Measurements from ENCODE around the gene OR8S1. TPM values are rescaled to one million over a fixed set of nuclear protein-coding genes. Genes with fewer than 3 reads are reported as not detected.
A peak's percentile ranks its signal among the peaks of the same experiment; 100 is the strongest.

Gene OR8S1, protein sequence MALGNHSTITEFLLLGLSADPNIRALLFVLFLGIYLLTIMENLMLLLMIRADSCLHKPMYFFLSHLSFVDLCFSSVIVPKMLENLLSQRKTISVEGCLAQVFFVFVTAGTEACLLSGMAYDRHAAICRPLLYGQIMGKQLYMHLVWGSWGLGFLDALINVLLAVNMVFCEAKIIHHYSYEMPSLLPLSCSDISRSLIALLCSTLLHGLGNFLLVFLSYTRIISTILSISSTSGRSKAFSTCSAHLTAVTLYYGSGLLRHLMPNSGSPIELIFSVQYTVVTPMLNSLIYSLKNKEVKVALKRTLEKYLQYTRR
- not detected in 2 replicates for total RNA-seq

DNA sequence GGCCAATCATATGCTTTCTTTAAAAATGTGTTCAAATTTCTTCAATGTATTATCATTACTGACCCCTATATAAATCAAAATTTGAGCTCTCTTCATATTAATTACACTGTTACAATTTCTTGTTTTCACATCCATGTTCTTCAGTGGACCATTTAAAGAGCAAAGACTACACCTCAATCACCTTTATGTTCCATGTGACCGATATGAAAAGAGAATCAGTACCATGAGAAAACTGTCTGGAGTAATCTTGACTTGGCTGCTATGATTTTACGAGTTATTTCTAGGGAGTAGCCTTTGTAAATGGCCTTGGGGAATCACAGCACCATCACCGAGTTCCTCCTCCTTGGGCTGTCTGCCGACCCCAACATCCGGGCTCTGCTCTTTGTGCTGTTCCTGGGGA is at the start of gene OR8S1:
TSS of gene OR8S1 (plus strand) at position 301 of the 400 bp plus-strand sequence. CDS start at position 301, 0 bp downstream.
- no peaks in the 10 kb centered on the region for H4K20me1 ChIP-seq (ENCODE audit: insufficient read depth, low read length)
- H3K4me2 ChIP-seq (ENCODE audit: insufficient read depth, low read length), result no peak within 1 kb of the TSS
- H3K4me1 ChIP-seq (ENCODE audit: insufficient read depth, low read length), result no peaks in the 10 kb centered on the region
- TF ChIP-seq, protein P1, sequence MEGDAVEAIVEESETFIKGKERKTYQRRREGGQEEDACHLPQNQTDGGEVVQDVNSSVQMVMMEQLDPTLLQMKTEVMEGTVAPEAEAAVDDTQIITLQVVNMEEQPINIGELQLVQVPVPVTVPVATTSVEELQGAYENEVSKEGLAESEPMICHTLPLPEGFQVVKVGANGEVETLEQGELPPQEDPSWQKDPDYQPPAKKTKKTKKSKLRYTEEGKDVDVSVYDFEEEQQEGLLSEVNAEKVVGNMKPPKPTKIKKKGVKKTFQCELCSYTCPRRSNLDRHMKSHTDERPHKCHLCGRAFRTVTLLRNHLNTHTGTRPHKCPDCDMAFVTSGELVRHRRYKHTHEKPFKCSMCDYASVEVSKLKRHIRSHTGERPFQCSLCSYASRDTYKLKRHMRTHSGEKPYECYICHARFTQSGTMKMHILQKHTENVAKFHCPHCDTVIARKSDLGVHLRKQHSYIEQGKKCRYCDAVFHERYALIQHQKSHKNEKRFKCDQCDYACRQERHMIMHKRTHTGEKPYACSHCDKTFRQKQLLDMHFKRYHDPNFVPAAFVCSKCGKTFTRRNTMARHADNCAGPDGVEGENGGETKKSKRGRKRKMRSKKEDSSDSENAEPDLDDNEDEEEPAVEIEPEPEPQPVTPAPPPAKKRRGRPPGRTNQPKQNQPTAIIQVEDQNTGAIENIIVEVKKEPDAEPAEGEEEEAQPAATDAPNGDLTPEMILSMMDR (IDR thresholded peaks at IDR 0.05; ENCODE audit: extremely low read depth, low read depth, low read length), result no peak
- H3K27me3 ChIP-seq (ENCODE audit: insufficient read depth, low read length), result no peaks in the 10 kb centered on the region
- no peaks in the 10 kb centered on the region for H3K79me2 ChIP-seq (ENCODE audit: insufficient read depth, low read length)
- no peak within 1 kb of the TSS for H2AFZ ChIP-seq (ENCODE audit: low read length)
- H3K9me3 ChIP-seq (ENCODE audit: low read depth, low read length), result no peaks in the 10 kb centered on the region
- H3K27ac ChIP-seq (ENCODE audit: low read depth, low read length), result no peak within 1 kb of the TSS
- no peaks in the 10 kb centered on the region for H3K36me3 ChIP-seq (ENCODE audit: insufficient read depth, low read length)
- H3K4me3 ChIP-seq (ENCODE audit: insufficient read depth, low read length), result no peak within 1 kb of the TSS
- peak; percentile 25 for DNase-seq (ENCODE audit: insufficient read length, low spot score, missing footprints)

DNA sequence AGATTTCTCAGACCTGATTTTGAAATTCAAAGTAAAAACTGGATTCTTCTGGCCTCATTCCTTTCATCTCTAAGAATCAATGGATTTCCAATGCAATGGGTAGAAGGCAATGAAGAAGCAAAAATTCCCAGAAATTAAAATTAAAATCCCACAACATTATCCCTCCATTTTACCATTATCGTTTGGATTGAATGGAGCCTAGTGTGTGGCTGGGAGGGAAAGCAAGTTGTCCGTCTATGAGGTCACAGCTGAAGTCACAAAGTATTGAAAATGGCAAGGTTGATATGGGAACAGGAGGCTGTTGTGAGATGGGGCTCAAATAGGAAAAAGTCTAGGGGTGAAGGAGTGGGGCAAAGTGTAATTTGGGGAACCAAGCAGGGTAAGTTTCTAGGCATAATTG is 43.2 kb upstream of the OR8S1 start, which contains the start of gene C12orf54:
TSS of gene C12orf54 (plus strand) at position 301 of the 400 bp plus-strand sequence. CDS start 799 bp downstream, outside the sequence.
- TF ChIP-seq, protein P1 (IDR thresholded peaks at IDR 0.05; ENCODE audit: extremely low read depth, low read depth, low read length), result no peak
- no peak for DNase-seq (ENCODE audit: insufficient read length, low spot score, missing footprints)

DNA sequence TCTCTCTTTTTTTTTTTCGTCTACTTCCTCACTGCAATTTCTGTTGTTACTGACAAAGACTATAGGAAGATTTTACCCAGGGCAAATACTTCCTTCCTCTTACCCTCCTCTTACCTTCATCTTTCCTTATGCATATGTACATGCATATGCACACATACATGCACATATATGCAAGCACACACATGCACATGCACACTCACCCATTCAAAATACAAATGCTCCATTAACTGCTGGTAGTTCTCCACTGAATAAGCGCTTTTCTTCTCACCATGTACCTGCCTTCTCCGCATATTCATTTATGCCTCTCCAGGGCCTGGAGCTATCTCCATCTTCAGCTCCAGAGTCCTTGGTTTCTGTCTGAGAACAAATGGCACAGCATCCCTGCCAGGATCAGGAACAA is 42.5 kb upstream of the OR8S1 start:
- TF ChIP-seq, protein P1 (IDR thresholded peaks at IDR 0.05; ENCODE audit: extremely low read depth, low read depth, low read length), result no peak
- no peak for DNase-seq (ENCODE audit: insufficient read length, low spot score, missing footprints)
- Histone ChIP-seq H4K20me1 (ENCODE audit: insufficient read depth, low read length) (no peaks in the 10 kb centered on the region), H3K36me3 (ENCODE audit: insufficient read depth, low read length) (no peaks in the 10 kb centered on the region), H2AFZ (ENCODE audit: low read length) (no peak overlapping the region), H3K4me3 (ENCODE audit: insufficient read depth, low read length) (no peak overlapping the region), H3K4me2 (ENCODE audit: insufficient read depth, low read length) (no peak overlapping the region), H3K79me2 (ENCODE audit: insufficient read depth, low read length) (no peaks in the 10 kb centered on the region), H3K4me1 (ENCODE audit: insufficient read depth, low read length) (no peaks in the 10 kb centered on the region), H3K27me3 (ENCODE audit: insufficient read depth, low read length) (no peaks in the 10 kb centered on the region), H3K27ac (ENCODE audit: low read depth, low read length) (no peak overlapping the region), H3K9me3 (ENCODE audit: low read depth, low read length) (no peaks in the 10 kb centered on the region)

More for the DNA sequence above, 43.2 kb upstream of the OR8S1 start, which contains the start of gene C12orf54:
- H4K20me1 ChIP-seq (ENCODE audit: insufficient read depth, low read length), result no peaks in the 10 kb centered on the region
- no peak within 1 kb of the TSS for H2AFZ ChIP-seq (ENCODE audit: low read length)
- H3K79me2 ChIP-seq (ENCODE audit: insufficient read depth, low read length), result no peaks in the 10 kb centered on the region
- no peak within 1 kb of the TSS for H3K27ac ChIP-seq (ENCODE audit: low read depth, low read length)
- H3K9me3 ChIP-seq (ENCODE audit: low read depth, low read length), result no peaks in the 10 kb centered on the region
- no peaks in the 10 kb centered on the region for H3K4me1 ChIP-seq (ENCODE audit: insufficient read depth, low read length)
- no peaks in the 10 kb centered on the region for H3K27me3 ChIP-seq (ENCODE audit: insufficient read depth, low read length)
- no peak within 1 kb of the TSS for H3K4me3 ChIP-seq (ENCODE audit: insufficient read depth, low read length)
- H3K4me2 ChIP-seq (ENCODE audit: insufficient read depth, low read length), result no peak within 1 kb of the TSS
- no peaks in the 10 kb centered on the region for H3K36me3 ChIP-seq (ENCODE audit: insufficient read depth, low read length)

DNA sequence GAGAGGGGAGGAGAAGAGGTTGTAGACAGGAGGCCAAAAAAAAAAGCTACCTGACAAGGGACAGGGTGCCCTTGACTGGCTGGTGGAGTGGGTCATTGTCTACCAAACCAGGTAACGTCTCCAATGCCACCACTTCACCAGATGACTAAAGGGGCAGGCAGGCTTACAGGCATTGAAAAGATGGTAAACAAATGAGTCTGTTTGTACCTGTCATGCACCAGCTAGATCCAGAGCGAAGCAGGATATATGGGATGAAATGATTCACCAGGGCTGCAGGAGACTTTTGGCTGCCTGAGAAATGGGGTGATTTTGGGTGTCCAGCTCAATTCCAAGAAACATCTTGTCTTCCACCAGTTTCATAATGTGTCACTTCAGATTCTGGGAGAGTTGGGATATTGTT is 39.2 kb upstream of the OR8S1 start:
- H3K79me2 ChIP-seq (ENCODE audit: insufficient read depth, low read length), result no peaks in the 10 kb centered on the region
- no peaks in the 10 kb centered on the region for H4K20me1 ChIP-seq (ENCODE audit: insufficient read depth, low read length)
- no peaks in the 10 kb centered on the region for H3K36me3 ChIP-seq (ENCODE audit: insufficient read depth, low read length)
- no peaks in the 10 kb centered on the region for H3K9me3 ChIP-seq (ENCODE audit: low read depth, low read length)
- no peak for DNase-seq (ENCODE audit: insufficient read length, low spot score, missing footprints)
- H3K4me2 ChIP-seq (ENCODE audit: insufficient read depth, low read length), result no peak overlapping the region
- no peaks in the 10 kb centered on the region for H3K27me3 ChIP-seq (ENCODE audit: insufficient read depth, low read length)
- H2AFZ ChIP-seq (ENCODE audit: low read length), result no peak overlapping the region
- H3K4me1 ChIP-seq (ENCODE audit: insufficient read depth, low read length), result no peaks in the 10 kb centered on the region
- TF ChIP-seq, protein P1 (IDR thresholded peaks at IDR 0.05; ENCODE audit: extremely low read depth, low read depth, low read length), result no peak
- no peak overlapping the region for H3K4me3 ChIP-seq (ENCODE audit: insufficient read depth, low read length)
- no peak overlapping the region for H3K27ac ChIP-seq (ENCODE audit: low read depth, low read length)

Data from osteoblast (primary cell).